GM12892 (cell line): ENCODE measurements around the gene TBX5.

Source experiments
- DNase-seq: peaks from one replicate; pipeline ENCODE4 v3.0.0; 2011; ENCODE audit not compliant: insufficient read length
- FAIRE-seq: peaks from 2 replicates; lab custom pipeline; 2011; peaks lifted over from hg19 to GRCh38; lab: Jason Lieb, UNC
- POLR2A ChIP-seq: IDR thresholded peaks from 2 replicates; pipeline ENCODE4 v1.6.1; 2011; ENCODE audit warnings: low read depth, low read length, control low read depth
- POLR2AphosphoS5 ChIP-seq: IDR thresholded peaks from 2 replicates; pipeline ENCODE4 v1.6.1; 2011; ENCODE audit warnings: low read depth, low read length, control low read depth
- TAF1 ChIP-seq: IDR thresholded peaks from 2 replicates; pipeline ENCODE4 v1.6.1; 2011; ENCODE audit warnings: low read depth, mild to moderate bottlenecking, control low read depth, low read length, borderline replicate concordance

TBX5 gene

DNA sequence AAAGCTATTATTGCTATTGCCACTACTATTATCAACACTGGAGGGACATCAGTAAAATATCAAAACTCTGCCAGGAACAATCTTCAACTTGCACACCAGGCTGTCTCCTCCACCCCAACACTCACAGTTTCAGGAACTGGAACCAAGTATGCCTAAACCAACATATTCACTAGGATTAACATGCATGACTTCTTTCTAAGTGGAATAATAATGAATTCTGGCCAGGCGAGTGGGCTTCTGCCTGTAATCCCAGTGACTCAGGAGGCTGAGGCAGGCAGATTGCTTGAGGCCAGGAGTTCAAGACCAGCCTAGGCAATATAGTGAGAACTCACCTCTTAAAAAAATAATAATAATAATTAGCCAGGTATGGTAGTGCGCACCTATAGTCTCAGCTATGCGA is 58.1 kb downstream of the TBX5 start:
- DNase-seq (no peak), FAIRE-seq (no peak)
- TF ChIP-seq TAF1: no peak
- TF ChIP-seq POLR2AphosphoS5: no peak
- no peak for TF ChIP-seq POLR2A

DNA sequence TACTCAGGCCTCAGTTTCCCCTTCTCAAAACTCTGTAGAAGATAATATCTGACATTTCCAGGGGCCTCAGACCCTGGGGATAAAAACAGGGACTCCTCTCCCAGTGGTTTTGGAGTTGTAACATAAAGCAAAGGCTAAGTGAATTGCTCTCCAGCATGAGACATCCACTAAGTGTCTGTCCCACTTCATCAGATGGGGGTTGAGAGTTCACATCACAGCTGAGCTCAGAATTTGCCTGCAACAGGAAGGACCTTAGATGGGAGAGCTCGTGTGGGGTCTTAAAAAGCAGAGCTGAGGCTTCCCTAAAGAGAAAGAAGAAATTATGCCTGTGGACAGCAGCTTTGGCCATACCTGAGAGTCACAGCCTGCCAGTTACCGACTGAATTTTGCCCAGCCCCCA is 61.1 kb downstream of the TBX5 start:
- FAIRE-seq: no peak
- TF ChIP-seq POLR2AphosphoS5 (no peak), TAF1 (no peak), POLR2A (no peak)

DNA sequence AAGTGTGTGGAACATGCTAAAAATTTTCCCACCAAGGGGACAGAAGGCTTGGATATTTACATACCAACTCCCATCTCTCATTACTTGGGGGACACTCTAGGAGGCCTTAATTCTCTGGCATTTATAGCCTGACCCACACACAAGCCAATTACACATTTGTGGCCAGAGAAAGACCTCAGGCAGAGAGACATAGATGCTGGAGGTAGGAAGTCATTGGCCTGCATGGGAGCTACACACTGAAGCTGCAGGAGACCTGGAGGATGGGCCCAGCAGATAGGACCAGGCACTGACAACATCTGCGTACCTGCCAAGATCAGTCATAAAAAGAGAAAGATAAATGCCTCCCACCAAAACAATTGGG is 61.7 kb downstream of the TBX5 start:
- DNase-seq (no peak), FAIRE-seq (no peak)
- TF ChIP-seq POLR2A (no peak), POLR2AphosphoS5 (no peak), TAF1 (no peak)

More for the DNA sequence above, 61.1 kb downstream of the TBX5 start:
- no peak for DNase-seq

DNA sequence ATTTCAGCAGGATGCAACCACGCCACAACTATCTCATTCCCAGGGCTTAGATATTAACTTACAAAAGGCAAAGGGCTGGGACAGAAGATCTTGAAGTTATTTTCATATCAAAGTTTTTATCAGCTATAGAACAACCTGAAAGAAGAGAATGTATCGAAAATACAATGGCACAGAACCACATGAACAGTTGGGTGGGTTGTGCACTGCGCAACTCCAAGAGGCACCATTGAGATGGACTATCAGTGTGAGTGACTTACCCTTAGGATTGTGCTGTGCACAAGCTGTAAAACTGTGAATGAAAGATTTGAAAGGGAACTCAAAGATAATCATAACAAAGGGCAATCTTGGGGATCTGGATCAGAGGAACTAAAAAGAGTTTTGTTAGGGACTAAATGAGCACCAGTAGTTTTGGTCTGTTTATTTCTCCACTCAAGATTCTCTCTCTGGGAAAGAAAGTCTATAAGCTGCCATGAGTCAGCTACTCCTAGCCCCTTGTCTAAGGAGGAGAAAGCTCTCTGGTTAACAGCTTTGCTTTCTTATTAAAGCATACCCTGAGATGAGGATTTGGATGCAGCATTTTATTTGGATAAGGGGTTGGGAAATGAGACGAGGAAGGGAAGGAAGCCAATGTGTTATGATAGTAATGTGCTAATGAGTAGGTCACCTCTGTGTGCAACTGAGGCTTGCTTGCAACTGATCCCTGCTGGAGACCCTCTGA is 62.2 kb downstream of the TBX5 start:
- no peak for TF ChIP-seq POLR2AphosphoS5
- TF ChIP-seq POLR2A: no peak
- no peak for TF ChIP-seq TAF1
- FAIRE-seq (no peak), DNase-seq (no peak)

DNA sequence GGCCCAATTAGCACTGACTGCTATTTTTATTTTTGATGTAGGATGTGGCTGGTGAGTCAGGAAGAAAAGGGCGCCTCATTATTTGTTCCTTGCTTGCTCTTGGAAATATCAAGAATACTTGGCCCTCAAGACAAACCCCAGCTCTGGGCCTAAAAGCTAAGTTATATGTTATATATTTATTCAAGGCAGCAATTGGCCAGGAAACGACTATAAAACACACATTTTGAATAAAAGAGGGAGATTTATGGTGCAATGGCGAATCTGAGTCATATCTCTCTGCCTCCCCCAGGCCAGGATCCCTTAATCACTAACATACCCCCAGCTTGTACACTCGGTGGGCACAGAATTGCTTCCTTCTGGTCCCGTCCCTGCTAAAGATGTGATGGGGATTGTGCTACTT is 63.3 kb downstream of the TBX5 start:
- DNase-seq (no peak), FAIRE-seq (no peak)
- TF ChIP-seq POLR2AphosphoS5: no peak
- no peak for TF ChIP-seq POLR2A
- no peak for TF ChIP-seq TAF1

DNA sequence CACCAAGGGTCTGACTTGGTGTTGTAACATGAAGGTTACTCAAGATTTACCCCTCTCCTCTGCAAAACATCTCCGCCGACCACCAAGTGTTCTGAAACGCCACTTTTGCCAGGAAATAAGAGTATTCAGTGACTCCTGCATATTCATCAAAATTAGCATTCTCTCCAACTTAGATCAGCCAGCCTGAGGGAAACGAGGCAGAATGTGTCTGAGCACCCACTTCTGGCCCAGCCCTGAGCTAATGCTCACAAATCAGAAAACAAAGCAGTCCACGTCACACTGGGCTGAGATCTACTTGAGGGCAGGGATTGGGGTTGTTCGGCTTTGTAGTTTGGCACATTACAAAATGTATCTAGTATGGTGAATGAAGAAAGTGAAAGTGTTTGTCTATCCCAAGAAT is 64.3 kb downstream of the TBX5 start:
- no peak for TF ChIP-seq POLR2A
- no peak for TF ChIP-seq TAF1
- no peak for TF ChIP-seq POLR2AphosphoS5
- FAIRE-seq: no peak
- no peak for DNase-seq

DNA sequence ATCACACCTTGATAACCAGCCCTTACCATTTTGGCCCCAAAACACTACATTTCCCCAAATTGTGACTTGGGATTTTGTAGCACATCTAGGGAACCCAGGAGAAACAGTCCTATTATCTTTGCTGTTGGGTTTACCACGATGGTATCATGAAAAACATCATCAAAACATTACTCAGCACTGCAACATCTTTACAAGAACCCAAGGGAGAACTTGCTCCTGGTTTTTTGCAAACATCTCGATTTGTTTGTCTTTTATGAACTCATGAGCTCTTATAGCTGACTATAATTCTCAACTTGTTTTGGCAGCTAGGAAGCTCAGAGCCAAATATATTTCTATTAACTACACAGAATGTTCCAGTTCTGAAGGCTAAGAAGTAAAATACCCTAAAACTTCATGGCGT is 65.7 kb downstream of the TBX5 start:
- no peak for FAIRE-seq
- TF ChIP-seq TAF1: no peak
- DNase-seq: no peak

DNA sequence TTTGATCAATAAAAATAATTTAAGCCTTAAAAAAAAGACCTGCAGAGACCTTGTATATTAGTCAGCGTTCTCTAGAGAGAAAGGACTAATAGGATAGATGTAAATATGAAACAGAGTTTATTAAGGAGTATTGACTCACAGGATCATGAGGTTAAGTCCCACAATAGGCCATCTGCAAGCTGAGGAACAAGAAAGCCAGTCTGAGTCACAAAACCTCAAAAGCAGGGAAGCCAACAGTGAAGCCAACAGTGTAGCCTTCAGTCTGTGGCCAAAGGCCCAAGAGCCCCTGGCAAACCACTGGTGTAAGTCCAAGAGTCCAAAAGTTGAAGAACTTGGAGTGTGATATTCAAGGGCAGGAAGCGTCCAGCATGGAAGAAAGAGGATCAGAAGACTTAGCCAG is 66.3 kb downstream of the TBX5 start:
- no peak for DNase-seq
- TF ChIP-seq TAF1: no peak
- no peak for TF ChIP-seq POLR2A
- no peak for TF ChIP-seq POLR2AphosphoS5
- no peak for FAIRE-seq

DNA sequence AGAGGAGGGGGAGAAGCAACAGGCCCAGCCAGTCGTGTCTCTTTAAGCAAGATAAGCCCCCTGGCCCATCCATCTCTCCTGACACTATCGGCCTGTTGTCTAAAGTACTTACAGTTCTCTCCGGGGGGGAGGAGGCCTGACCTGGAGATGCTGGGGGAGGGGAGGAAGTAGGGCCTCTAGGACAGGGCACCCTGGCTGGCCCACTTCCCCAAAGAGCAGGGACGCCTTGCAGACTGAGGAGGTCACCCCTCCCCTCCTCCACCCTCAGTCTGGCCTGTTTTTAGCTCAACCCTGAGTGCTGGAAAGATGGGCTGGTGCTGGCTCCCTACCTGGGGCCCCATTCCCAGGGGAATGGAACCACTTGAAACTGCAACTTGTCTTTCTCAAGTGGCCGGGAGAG is 70.3 kb downstream of the TBX5 start:
- FAIRE-seq: no peak
- TF ChIP-seq POLR2AphosphoS5: no peak
- TF ChIP-seq TAF1: no peak
- DNase-seq: no peak

DNA sequence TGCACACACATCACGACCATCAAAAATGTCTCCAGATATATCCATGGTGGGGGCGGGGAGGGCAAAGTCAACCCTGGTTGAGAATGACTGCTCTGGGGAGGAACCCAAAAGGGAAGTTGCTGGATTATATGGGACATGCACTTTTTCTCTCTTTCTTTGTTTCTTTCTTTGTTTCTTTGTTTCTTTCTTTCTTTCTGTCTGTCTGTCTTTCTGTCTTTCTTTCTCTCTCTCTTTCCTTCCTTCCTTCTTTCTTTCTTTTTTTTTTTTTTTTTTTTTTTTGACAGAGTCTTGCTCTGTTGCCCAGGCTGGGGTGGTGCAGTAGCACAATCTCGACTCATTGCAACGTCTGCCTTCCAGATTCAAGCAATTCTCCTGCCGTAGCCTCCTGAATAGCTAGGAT is 71.5 kb downstream of the TBX5 start:
- DNase-seq (no peak), FAIRE-seq (no peak)
- TF ChIP-seq TAF1 (no peak), POLR2A (no peak), POLR2AphosphoS5 (no peak)

DNA sequence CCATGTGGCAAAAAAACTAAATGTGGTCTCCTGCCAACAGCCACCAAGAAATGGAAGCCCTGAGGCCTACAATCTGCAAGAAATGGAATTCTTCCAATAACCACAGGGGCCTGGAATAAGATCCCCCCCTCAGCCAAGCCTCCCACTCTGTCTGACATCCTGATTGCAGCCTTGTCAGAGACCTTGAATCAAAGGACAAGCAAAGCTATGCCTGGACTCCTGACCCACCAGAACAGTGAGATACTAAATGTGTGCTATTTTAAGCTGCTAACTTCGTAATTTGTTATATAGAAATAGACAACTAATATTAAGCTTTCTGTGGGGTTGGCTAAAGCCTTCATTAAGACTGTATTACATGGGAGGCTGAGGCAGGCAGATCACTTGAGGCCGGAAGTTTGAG is 77.7 kb downstream of the TBX5 start:
- FAIRE-seq: no peak
- TF ChIP-seq TAF1: no peak
- TF ChIP-seq POLR2A: no peak
- no peak for TF ChIP-seq POLR2AphosphoS5
- no peak for DNase-seq

DNA sequence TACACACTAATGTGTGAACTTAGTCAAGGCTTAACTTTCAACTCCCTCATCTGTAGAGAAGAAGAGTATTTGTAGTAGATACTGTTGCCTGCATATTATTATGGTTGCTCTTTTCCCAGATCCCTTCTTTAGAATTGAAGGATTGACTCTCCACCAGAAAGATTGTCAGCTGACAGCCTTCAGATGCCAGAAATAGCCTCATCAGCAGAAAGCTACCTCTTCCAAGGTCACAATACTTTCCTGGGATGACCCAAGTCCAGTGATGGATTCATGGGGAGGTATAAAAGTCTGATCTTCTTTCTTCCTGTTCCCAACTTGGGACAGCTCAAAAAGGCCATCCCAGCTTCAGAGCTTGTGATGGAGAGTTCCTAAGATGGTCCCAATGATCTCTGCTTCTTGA is 78.2 kb downstream of the TBX5 start:
- FAIRE-seq (no peak), DNase-seq (no peak)
- TF ChIP-seq POLR2A (no peak), TAF1 (no peak), POLR2AphosphoS5 (no peak)

DNA sequence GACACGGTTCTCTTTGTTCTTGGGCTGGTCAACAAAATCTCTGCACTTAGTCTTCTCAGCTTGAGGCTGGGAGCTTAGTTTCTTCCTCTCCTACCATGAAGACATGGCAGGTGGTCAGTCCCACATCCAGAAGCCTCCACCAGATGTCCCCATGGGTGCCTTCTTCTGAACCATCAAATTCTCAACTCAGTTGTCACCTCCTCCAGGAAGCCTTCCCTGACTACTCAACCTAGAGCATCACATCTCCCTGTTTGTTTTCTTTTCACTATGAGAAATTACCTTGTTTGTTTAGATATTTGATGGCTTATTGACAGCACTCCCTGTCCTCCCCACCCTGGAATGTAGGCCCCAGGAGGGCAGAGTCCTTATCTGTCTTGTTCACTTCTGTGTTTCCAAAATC is 84.4 kb downstream of the TBX5 start:
- TF ChIP-seq POLR2A: no peak
- no peak for FAIRE-seq

More for the DNA sequence above, 84.4 kb downstream of the TBX5 start:
- DNase-seq: no peak
